OCI-LY1 (cell line): ENCODE results near the gene SLC16A13.

Source experiments
- H2AFZ ChIP-seq: fragments of 200-600 bp; sonication (generic), shearing (Covaris generic); 2 replicates; pipeline ENCODE4 v1.6.0; 2014; ENCODE audit warnings: antibody characterized with exemption, mild to moderate bottlenecking, low read length
- H3F3A ChIP-seq: fragments of 200-600 bp; sonication (generic), shearing (Covaris generic); 2 replicates; pipeline ENCODE4 v1.6.0; 2014; ENCODE audit warnings: mild to moderate bottlenecking, antibody characterized with exemption, low read length, moderate library complexity; ENCODE audit not compliant: insufficient read depth
- H3K27ac ChIP-seq: fragments of 200-600 bp; sonication (generic); 2 replicates; pipeline ENCODE4 v1.5.1; 2014; ENCODE audit warnings: low read length, mixed run types, mild to moderate bottlenecking, low read depth; ENCODE audit not compliant: poor library complexity, severe bottlenecking
- H3K27me3 ChIP-seq: fragments of 200-600 bp; sonication (generic); 2 replicates; pipeline ENCODE4 v1.6.0; 2014; ENCODE audit warnings: antibody characterized with exemption, mild to moderate bottlenecking, low read length, moderate library complexity; ENCODE audit not compliant: insufficient read depth
- H3K36me3 ChIP-seq: fragments of 200-600 bp; sonication (generic); 2 replicates; pipeline ENCODE4 v1.6.1; 2014; ENCODE audit warnings: mild to moderate bottlenecking, antibody characterized with exemption, low read length, moderate library complexity, mixed read lengths; ENCODE audit not compliant: insufficient read depth
- H3K4me1 ChIP-seq: fragments of 200-600 bp; sonication (generic); 2 replicates; pipeline ENCODE4 v1.5.1; 2014; ENCODE audit warnings: mild to moderate bottlenecking, low read length, moderate library complexity; ENCODE audit not compliant: insufficient read depth, severe bottlenecking
- H3K4me2 ChIP-seq: fragments of 200-600 bp; sonication (generic), shearing (Covaris generic); 2 replicates; pipeline ENCODE4 v1.6.1; 2014; ENCODE audit warnings: low read length
- H3K4me3 ChIP-seq: fragments of 200-600 bp; sonication (generic); 2 replicates; pipeline ENCODE4 v1.5.1; 2014; ENCODE audit warnings: low read length, low read depth, mild to moderate bottlenecking, mixed read lengths; ENCODE audit not compliant: poor library complexity, severe bottlenecking
- H3K79me2 ChIP-seq: fragments of 200-600 bp; shearing (Covaris generic); 2 replicates; pipeline ENCODE4 v1.6.1; 2016; ENCODE audit warnings: mixed run types, low read length, mixed read lengths; ENCODE audit not compliant: insufficient read depth
- H3K9ac ChIP-seq: fragments of 200-600 bp; sonication (generic), shearing (Covaris generic); 2 replicates; pipeline ENCODE4 v1.6.1; 2014; ENCODE audit warnings: mild to moderate bottlenecking, low read length, mixed read lengths
- H3K9me2 ChIP-seq: fragments of 200-600 bp; sonication (generic), shearing (Covaris generic); 2 replicates; pipeline ENCODE4 v1.6.1; 2014; ENCODE audit warnings: low read depth, mild to moderate bottlenecking, low read length, mixed read lengths
- H3K9me3 ChIP-seq: fragments of 200-600 bp; shearing (Covaris generic); 2 replicates; pipeline ENCODE4 v1.6.1; 2014; ENCODE audit warnings: low read length, mixed read lengths
- H4K20me1 ChIP-seq: fragments of 200-600 bp; sonication (generic), shearing (Covaris generic); 2 replicates; pipeline ENCODE4 v1.6.0; 2016; ENCODE audit warnings: mild to moderate bottlenecking, low read length; ENCODE audit not compliant: insufficient read depth
- CTCF ChIP-seq: fragments of 200-600 bp; sonication (generic), shearing (Covaris generic); IDR thresholded peaks from 2 replicates; pipeline ENCODE4 v1.5.1; 2017; ENCODE audit warnings: mild to moderate bottlenecking, antibody characterized with exemption, low read length, moderate library complexity, mixed read lengths
- EZH2 ChIP-seq: fragments of 200-600 bp; sonication (generic), shearing (Covaris generic); IDR thresholded peaks from 2 replicates; pipeline ENCODE4 v1.8.0; 2017; ENCODE audit warnings: borderline replicate concordance, mixed run types, mild to moderate bottlenecking, antibody characterized with exemption, low read length, moderate library complexity, mixed read lengths

Gene SLC16A13

GRCh38 chr17:7058831-7059447, 23.1 kb downstream of the SLC16A13 start:
- H3K27ac ChIP-seq = no peak overlapping the region
- no peaks in the 10 kb centered on the region for H3K9me3 ChIP-seq
- no peaks in the 10 kb centered on the region for H3K36me3 ChIP-seq
- no peaks in the 10 kb centered on the region for H3K79me2 ChIP-seq
- H3K4me1 ChIP-seq = no peaks in the 10 kb centered on the region
- H3K9ac ChIP-seq = no peak overlapping the region
- no peak overlapping the region for H3K4me2 ChIP-seq
- H3K27me3 ChIP-seq = no peaks in the 10 kb centered on the region; the same call in 1 of the 2 replicates
- no peak overlapping the region for H2AFZ ChIP-seq
- no peak overlapping the region for H3K4me3 ChIP-seq
- H4K20me1 ChIP-seq = no peaks in the 10 kb centered on the region
- no peaks in the 10 kb centered on the region for H3F3A ChIP-seq
- no peak for TF ChIP-seq CTCF
- TF ChIP-seq EZH2 = no peak
- H3K9me2 ChIP-seq = no peaks in the 10 kb centered on the region

GRCh38 chr17:7060165-7060891, 24.5 kb downstream of the SLC16A13 start:
- H4K20me1 ChIP-seq = no peaks in the 10 kb centered on the region
- no peak overlapping the region for H3K27ac ChIP-seq
- no peaks in the 10 kb centered on the region for H3K36me3 ChIP-seq
- H3K4me2 ChIP-seq = no peak overlapping the region
- TF ChIP-seq CTCF = no peak
- no peaks in the 10 kb centered on the region; the same call in 1 of the 2 replicates for H3K27me3 ChIP-seq
- H3K4me1 ChIP-seq = no peaks in the 10 kb centered on the region
- no peak overlapping the region for H3K9ac ChIP-seq
- H2AFZ ChIP-seq = no peak overlapping the region
- no peaks in the 10 kb centered on the region for H3K9me2 ChIP-seq
- H3F3A ChIP-seq = no peaks in the 10 kb centered on the region
- H3K9me3 ChIP-seq = no peaks in the 10 kb centered on the region
- no peaks in the 10 kb centered on the region for H3K79me2 ChIP-seq
- no peak overlapping the region for H3K4me3 ChIP-seq

GRCh38 chr17:7063518-7064094, 27.8 kb downstream of the SLC16A13 start:
- H3K4me2 ChIP-seq = no peak overlapping the region
- no peak overlapping the region for H3K9ac ChIP-seq
- no peaks in the 10 kb centered on the region for H3F3A ChIP-seq
- no peak for TF ChIP-seq CTCF
- no peak for TF ChIP-seq EZH2
- H3K9me3 ChIP-seq = no peaks in the 10 kb centered on the region
- H3K4me1 ChIP-seq = no peaks in the 10 kb centered on the region
- H2AFZ ChIP-seq = no peak overlapping the region
- no peak overlapping the region for H3K27ac ChIP-seq
- no peak overlapping the region for H3K4me3 ChIP-seq
- no peaks in the 10 kb centered on the region for H3K79me2 ChIP-seq
- H3K36me3 ChIP-seq = no peaks in the 10 kb centered on the region
- H3K27me3 ChIP-seq = peaks cover 6% of the 10 kb centered on the region; the same call in 1 of the 2 replicates
- H4K20me1 ChIP-seq = no peaks in the 10 kb centered on the region
- no peaks in the 10 kb centered on the region for H3K9me2 ChIP-seq
